Measurements from ENCODE around the gene C1QTNF5. TPM values are rescaled to one million over a fixed set of nuclear protein-coding genes. Genes with fewer than 3 reads are reported as not detected.

C1QTNF5 gene
- total and polyA plus RNA-seq, 2 of the 8 experiments (the other 6 are each of a cell fraction or from before 2014, with no cell fraction given): 2.2 to 2.7 TPM

DNA sequence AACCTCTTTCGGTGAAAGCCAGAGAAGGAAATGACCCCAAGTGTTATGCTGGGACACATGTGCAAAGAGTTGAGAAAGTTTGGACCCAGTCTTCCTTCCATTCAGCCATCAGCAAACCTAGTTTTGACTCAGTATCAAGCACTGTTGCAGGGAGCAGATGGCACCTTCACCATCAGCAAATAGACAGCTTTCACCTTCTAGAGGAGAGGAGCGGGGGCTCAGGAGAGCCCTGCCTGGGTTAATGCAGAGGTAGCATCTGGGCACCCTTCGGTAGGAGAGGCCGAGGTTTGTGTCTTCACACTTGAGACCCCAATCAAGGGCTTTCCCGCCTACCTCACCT, 22.0 kb upstream of the C1QTNF5 start:
- Histone ChIP-seq H4K91ac (replicated peaks; ENCODE audit: insufficient read length, low read length) (no peak overlapping the region), H3K27me3 (replicated peaks in 1 of 4; ENCODE audit: control insufficient read depth in 3 of 4, extremely low read depth in 1 of 4, insufficient read depth in 3 of 4, low read length in 3 of 4) (peaks cover 18 to 37% (median 32%) of the 10 kb centered on the region in 4 experiments), H3K9ac (replicated peaks in 1 of 4; ENCODE audit: extremely low read depth in 1 of 4, low read depth in 3 of 4, low read length in 3 of 4) (no peak overlapping the region), H2BK20ac (ENCODE audit: low read length) (no peak overlapping the region), H4K5ac (ENCODE audit: insufficient read length, low read depth, low read length) (no peak overlapping the region), H2BK5ac (ENCODE audit: low read depth, low read length) (no peak overlapping the region), H3K4me2 (ENCODE audit: insufficient read depth in 1 of 2, low read depth in 2 of 2, low read length in 2 of 2) (no peak overlapping the region; a peak in 1 of 4 replicates), H4K8ac (ENCODE audit: extremely low read depth, insufficient read depth, low read length) (no peak overlapping the region), H2BK15ac (ENCODE audit: low read length) (no peak overlapping the region), H3K4ac (replicated peaks; ENCODE audit: insufficient read length, low read depth, low read length) (no peak overlapping the region), H2AFZ (ENCODE audit: low read length) (no peak overlapping the region), H2BK12ac (ENCODE audit: low read depth, low read length) (no peak overlapping the region), H3K4me3 (ENCODE audit: extremely low read depth in 1 of 4, insufficient read depth in 2 of 4, low read depth in 3 of 4, low read length in 4 of 4) (no peak overlapping the region), H3K14ac (ENCODE audit: insufficient read length) (no peak overlapping the region), H3K79me2 (ENCODE audit: control insufficient read depth in 1 of 2, insufficient read depth in 2 of 2, low read length in 2 of 2) (no peaks in the 10 kb centered on the region), H3K4me1 (replicated peaks in 1 of 4; ENCODE audit: control insufficient read depth in 3 of 4, insufficient read depth in 4 of 4, low read length in 3 of 4) (peaks cover 12 to 25% (median 22%) of the 10 kb centered on the region in 4 experiments), H2AK5ac (ENCODE audit: low read depth, low read length) (no peak overlapping the region), H3K36me3 (ENCODE audit: control insufficient read depth in 2 of 4, insufficient read depth in 4 of 4, low read length in 3 of 4) (peaks cover 0 to 3% (median 1%) of the 10 kb centered on the region in 4 experiments; a peak in 3 of 8 replicates), H3K18ac (ENCODE audit: extremely low read depth, low read length) (no peak overlapping the region), H3K9me3 (ENCODE audit: insufficient read depth in 2 of 2, low read depth in 1 of 2, low read length in 1 of 2) (no peaks in the 10 kb centered on the region; a peak in 1 of 4 replicates), H4K20me1 (replicated peaks in 1 of 2; ENCODE audit: control insufficient read depth in 1 of 2, insufficient read depth in 2 of 2, low read length in 2 of 2) (peaks cover 4 to 23% of the 10 kb centered on the region in 2 experiments), H3K79me1 (ENCODE audit: low read depth, low read length) (no peaks in the 10 kb centered on the region; the same call in 1 of the 2 replicates), H3K23ac (ENCODE audit: insufficient read length) (no peak overlapping the region), H2BK120ac (replicated peaks; ENCODE audit: low read depth, low read length) (no peak overlapping the region), H3K27ac (ENCODE audit: low read depth, low read length) (no peak overlapping the region), H3K56ac (replicated peaks; ENCODE audit: insufficient read length, low read depth, low read length) (no peak overlapping the region), H3K23me2 (ENCODE audit: low read depth, low read length) (peaks cover 4% of the 10 kb centered on the region; the same call in 1 of the 2 replicates)
- 90% methylated on average over 5 of the region's 5 CpGs; no CpG with 5 or more reads in 1 of the 2 experiments for WGBS, 2 experiments (ENCODE audit: extremely low coverage in 1 of 2, insufficient coverage in 1 of 2, insufficient read length in 1 of 2, insufficient replicate concordance in 2 of 2, low coverage in 1 of 2, low lambda C conversion rate in 2 of 2, missing lambda C conversion rate in 1 of 2)
- TF ChIP-seq, protein P1, sequence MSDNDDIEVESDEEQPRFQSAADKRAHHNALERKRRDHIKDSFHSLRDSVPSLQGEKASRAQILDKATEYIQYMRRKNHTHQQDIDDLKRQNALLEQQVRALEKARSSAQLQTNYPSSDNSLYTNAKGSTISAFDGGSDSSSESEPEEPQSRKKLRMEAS (IDR thresholded peaks at IDR 0.05): no peak
- TF ChIP-seq, protein P2, sequence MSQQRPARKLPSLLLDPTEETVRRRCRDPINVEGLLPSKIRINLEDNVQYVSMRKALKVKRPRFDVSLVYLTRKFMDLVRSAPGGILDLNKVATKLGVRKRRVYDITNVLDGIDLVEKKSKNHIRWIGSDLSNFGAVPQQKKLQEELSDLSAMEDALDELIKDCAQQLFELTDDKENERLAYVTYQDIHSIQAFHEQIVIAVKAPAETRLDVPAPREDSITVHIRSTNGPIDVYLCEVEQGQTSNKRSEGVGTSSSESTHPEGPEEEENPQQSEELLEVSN (IDR thresholded peaks at IDR 0.05): peak; percentile 75
- TF ChIP-seq RAD21 (IDR thresholded peaks at IDR 0.05 in 1 of 2, conservative IDR thresholded peaks at IDR 0.05 in 1 of 2; ENCODE audit: low read depth in 2 of 2, low read length in 2 of 2) (no peak), SIX5 (IDR thresholded peaks at IDR 0.05; ENCODE audit: low read depth, low read length) (no peak), SIRT6 (IDR thresholded peaks at IDR 0.05; ENCODE audit: low read length) (no peak)
- TF ChIP-seq, protein P3, sequence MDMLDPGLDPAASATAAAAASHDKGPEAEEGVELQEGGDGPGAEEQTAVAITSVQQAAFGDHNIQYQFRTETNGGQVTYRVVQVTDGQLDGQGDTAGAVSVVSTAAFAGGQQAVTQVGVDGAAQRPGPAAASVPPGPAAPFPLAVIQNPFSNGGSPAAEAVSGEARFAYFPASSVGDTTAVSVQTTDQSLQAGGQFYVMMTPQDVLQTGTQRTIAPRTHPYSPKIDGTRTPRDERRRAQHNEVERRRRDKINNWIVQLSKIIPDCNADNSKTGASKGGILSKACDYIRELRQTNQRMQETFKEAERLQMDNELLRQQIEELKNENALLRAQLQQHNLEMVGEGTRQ (IDR thresholded peaks at IDR 0.05; ENCODE audit: low read length): no peak
- no peak for FAIRE-seq
- POLR2A ChIA-PET (ENCODE audit: partially characterized antibody): interaction anchor here (1.0 to 3.7 kb wide), 6 partner anchors 9 to 112 kb away, joined by 3 to 32 read pairs (median 4); partner anchors contain the start of genes C1QTNF5 and USP2
- CTCF ChIA-PET (ENCODE audit: partially characterized antibody): interaction anchor here (1.2 to 10.9 kb wide), 7 partner anchors 10 to 112 kb away, joined by 5 to 474 read pairs (median 7); partner anchors contain the start of genes C1QTNF5 and USP2
- no peak for DNase-seq (ENCODE audit: low read depth in 1 of 2, low spot score in 2 of 2)

Data from H1 (cell line).